ENCODE measurements around the gene FGF12.

FGF12 gene

DNA sequence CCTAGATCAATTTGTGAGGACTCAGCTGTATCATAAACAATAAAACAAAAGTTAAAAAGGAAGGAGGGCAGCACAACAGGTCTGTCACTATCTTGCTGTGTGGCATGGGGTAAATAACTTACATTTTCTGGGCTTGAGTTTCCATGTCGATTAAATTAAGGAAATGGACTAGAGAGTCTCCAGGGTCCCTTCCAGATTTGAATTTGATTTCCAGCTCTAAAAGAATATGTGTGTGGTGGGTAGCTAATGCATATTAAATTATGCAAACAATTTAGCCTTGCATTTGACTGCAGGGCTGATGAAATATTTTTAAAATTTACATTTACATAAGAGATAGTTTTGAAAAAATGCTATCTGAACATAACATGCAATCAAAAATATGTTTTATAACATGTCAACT, 447.7 kb downstream of the FGF12 start:
- DNase-seq = no peak
- WGBS = 85% methylated on average over 1 of the region's 1 CpG
- Histone ChIP-seq H3K9me3 (ENCODE audit: control insufficient read depth, low read length) (no peaks in the 10 kb centered on the region), H3K14ac (ENCODE audit: low read length in 2 of 2) (no peak overlapping the region), H3K23ac (ENCODE audit: low read length in 2 of 2) (no peak overlapping the region), H3K4ac (ENCODE audit: low read depth in 1 of 2, low read length in 2 of 2) (no peak overlapping the region), H4K8ac (ENCODE audit: low read length) (no peak overlapping the region), H2BK15ac (ENCODE audit: low read depth, poor library complexity, severe bottlenecking) (no peak overlapping the region), H3K27ac (ENCODE audit: low read length, poor library complexity, severe bottlenecking) (no peak overlapping the region), H3K27me3 (ENCODE audit: control insufficient read depth in 1 of 2, insufficient read depth in 1 of 2, low read length in 2 of 2) (no peaks in the 10 kb centered on the region), H3K36me3 (ENCODE audit: control insufficient read depth in 1 of 2, insufficient read depth in 2 of 2, low read depth in 1 of 2, low read length in 2 of 2) (no peaks in the 10 kb centered on the region), H2AFZ (ENCODE audit: low read depth, low read length) (no peak overlapping the region), H2AK5ac (ENCODE audit: low read length, severe bottlenecking) (no peak overlapping the region), H3K4me1 (ENCODE audit: control insufficient read depth, insufficient read depth, low read depth, low read length) (no peaks in the 10 kb centered on the region), H3K18ac (ENCODE audit: low read depth in 1 of 2, low read length in 2 of 2) (no peak overlapping the region), H3K4me2 (ENCODE audit: low read length, poor library complexity, severe bottlenecking) (no peak overlapping the region), H3K4me3 (ENCODE audit: insufficient read depth in 1 of 2, low read depth in 1 of 2, low read length in 2 of 2) (no peak overlapping the region), H2BK120ac (ENCODE audit: low read depth, low read length) (no peak overlapping the region), H2BK12ac (ENCODE audit: low read length in 2 of 2) (no peak overlapping the region), H3K9ac (ENCODE audit: low read length) (no peak overlapping the region), H3K79me1 (replicated peaks; ENCODE audit: low read length, poor library complexity, severe bottlenecking) (no peaks in the 10 kb centered on the region), H2BK5ac (ENCODE audit: low read depth, low read length, poor library complexity, severe bottlenecking) (no peak overlapping the region), H4K91ac (ENCODE audit: low read length) (no peak overlapping the region)

DNA sequence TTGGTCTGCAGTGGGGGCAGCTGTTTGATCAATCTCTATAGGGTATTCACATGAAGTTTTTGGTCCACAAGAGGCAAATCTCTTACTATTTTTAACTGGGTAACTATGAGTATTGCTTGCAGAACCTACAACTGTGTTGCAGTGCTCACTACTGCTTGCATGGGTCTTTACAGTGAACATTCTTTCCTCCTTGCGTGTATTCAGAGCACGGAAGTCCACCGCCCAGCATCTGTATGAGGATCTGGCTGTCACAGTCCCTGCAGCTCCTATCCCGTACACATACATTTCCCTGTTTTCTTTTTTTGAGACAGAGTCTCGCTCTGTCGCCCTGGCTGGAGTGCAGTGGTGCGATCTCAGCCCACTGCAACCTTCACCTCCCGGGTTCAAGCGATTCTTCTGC, 449.9 kb downstream of the FGF12 start:
- Histone ChIP-seq H2AK5ac (ENCODE audit: low read length, severe bottlenecking) (no peak overlapping the region), H3K36me3 (ENCODE audit: control insufficient read depth in 1 of 2, insufficient read depth in 2 of 2, low read depth in 1 of 2, low read length in 2 of 2) (no peaks in the 10 kb centered on the region), H3K14ac (ENCODE audit: low read length in 2 of 2) (no peak overlapping the region), H2AFZ (ENCODE audit: low read depth, low read length) (no peak overlapping the region), H3K79me1 (replicated peaks; ENCODE audit: low read length, poor library complexity, severe bottlenecking) (no peaks in the 10 kb centered on the region), H3K23ac (ENCODE audit: low read length in 2 of 2) (no peak overlapping the region), H3K4me3 (ENCODE audit: insufficient read depth in 1 of 2, low read depth in 1 of 2, low read length in 2 of 2) (no peak overlapping the region), H3K4ac (ENCODE audit: low read depth in 1 of 2, low read length in 2 of 2) (no peak overlapping the region), H3K4me1 (ENCODE audit: control insufficient read depth, insufficient read depth, low read depth, low read length) (no peaks in the 10 kb centered on the region), H2BK12ac (ENCODE audit: low read length in 2 of 2) (no peak overlapping the region), H4K91ac (ENCODE audit: low read length) (no peak overlapping the region), H3K9me3 (ENCODE audit: control insufficient read depth, low read length) (no peaks in the 10 kb centered on the region), H2BK5ac (ENCODE audit: low read depth, low read length, poor library complexity, severe bottlenecking) (no peak overlapping the region), H3K27ac (ENCODE audit: low read length, poor library complexity, severe bottlenecking) (no peak overlapping the region), H2BK120ac (ENCODE audit: low read depth, low read length) (no peak overlapping the region), H3K9ac (ENCODE audit: low read length) (no peak overlapping the region), H4K8ac (ENCODE audit: low read length) (no peak overlapping the region), H3K4me2 (ENCODE audit: low read length, poor library complexity, severe bottlenecking) (no peak overlapping the region), H3K18ac (ENCODE audit: low read depth in 1 of 2, low read length in 2 of 2) (no peak overlapping the region), H2BK15ac (ENCODE audit: low read depth, poor library complexity, severe bottlenecking) (no peak overlapping the region), H3K27me3 (ENCODE audit: control insufficient read depth in 1 of 2, insufficient read depth in 1 of 2, low read length in 2 of 2) (no peaks in the 10 kb centered on the region)
- DNase-seq = no peak
- WGBS = 95% methylated on average over 9 of the region's 9 CpGs

DNA sequence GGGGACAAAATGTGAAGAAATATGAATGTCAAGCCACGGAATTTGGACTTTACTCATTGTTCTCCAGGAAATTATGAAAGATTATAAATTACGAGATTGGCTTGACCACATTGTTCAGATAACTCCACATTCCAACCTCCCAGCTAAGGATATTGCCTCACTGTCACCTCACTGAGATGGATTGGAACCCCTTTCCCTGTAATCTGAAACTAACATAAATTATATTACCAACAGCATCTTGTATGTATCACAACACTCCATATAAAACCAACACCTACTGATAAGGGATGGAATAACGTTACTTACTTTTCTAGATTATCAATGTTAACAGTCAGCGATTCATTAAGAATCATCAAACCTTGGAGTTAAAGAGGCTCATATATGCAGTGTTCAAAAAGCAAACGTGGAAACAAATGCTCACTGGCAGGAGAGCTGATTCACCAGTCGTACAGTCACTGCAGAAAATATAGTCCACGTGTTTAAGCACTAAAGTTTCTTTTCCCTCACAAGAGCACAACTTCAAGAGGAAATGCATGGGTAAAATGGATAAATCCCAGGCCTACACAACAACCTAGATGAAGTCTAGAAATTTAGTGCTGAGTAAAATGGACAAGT, 451.5 kb downstream of the FGF12 start:
- no peak overlapping the region for H2AK5ac ChIP-seq (ENCODE audit: low read length, severe bottlenecking)
- H3K14ac ChIP-seq (ENCODE audit: low read length in 2 of 2) = no peak overlapping the region
- 48% methylated on average over 7 of the region's 7 CpGs for WGBS
- no peak overlapping the region for H2BK12ac ChIP-seq (ENCODE audit: low read length in 2 of 2)
- H3K9me3 ChIP-seq (ENCODE audit: control insufficient read depth, low read length) = no peaks in the 10 kb centered on the region
- H3K23ac ChIP-seq (ENCODE audit: low read length in 2 of 2) = no peak overlapping the region
- no peak overlapping the region for H4K91ac ChIP-seq (ENCODE audit: low read length)
- H3K9ac ChIP-seq (ENCODE audit: low read length) = no peak overlapping the region
- no peak overlapping the region for H3K4me3 ChIP-seq (ENCODE audit: insufficient read depth in 1 of 2, low read depth in 1 of 2, low read length in 2 of 2)
- no peak overlapping the region for H3K4me2 ChIP-seq (ENCODE audit: low read length, poor library complexity, severe bottlenecking)
- no peak overlapping the region for H3K18ac ChIP-seq (ENCODE audit: low read depth in 1 of 2, low read length in 2 of 2)
- DNase-seq = peak; percentile 4
- no peak overlapping the region for H4K8ac ChIP-seq (ENCODE audit: low read length)
- no peak overlapping the region for H3K4ac ChIP-seq (ENCODE audit: low read depth in 1 of 2, low read length in 2 of 2)
- no peaks in the 10 kb centered on the region for H3K79me1 ChIP-seq (replicated peaks; ENCODE audit: low read length, poor library complexity, severe bottlenecking)
- no peak overlapping the region for H3K27ac ChIP-seq (ENCODE audit: low read length, poor library complexity, severe bottlenecking)
- H3K36me3 ChIP-seq (ENCODE audit: control insufficient read depth in 1 of 2, insufficient read depth in 2 of 2, low read depth in 1 of 2, low read length in 2 of 2) = no peaks in the 10 kb centered on the region
- no peak overlapping the region for H2AFZ ChIP-seq (ENCODE audit: low read depth, low read length)
- no peak overlapping the region for H2BK5ac ChIP-seq (ENCODE audit: low read depth, low read length, poor library complexity, severe bottlenecking)
- H2BK120ac ChIP-seq (ENCODE audit: low read depth, low read length) = no peak overlapping the region
- H3K4me1 ChIP-seq (ENCODE audit: control insufficient read depth, insufficient read depth, low read depth, low read length) = no peaks in the 10 kb centered on the region
- H2BK15ac ChIP-seq (ENCODE audit: low read depth, poor library complexity, severe bottlenecking) = no peak overlapping the region
- H3K27me3 ChIP-seq (ENCODE audit: control insufficient read depth in 1 of 2, insufficient read depth in 1 of 2, low read length in 2 of 2) = no peaks in the 10 kb centered on the region

DNA sequence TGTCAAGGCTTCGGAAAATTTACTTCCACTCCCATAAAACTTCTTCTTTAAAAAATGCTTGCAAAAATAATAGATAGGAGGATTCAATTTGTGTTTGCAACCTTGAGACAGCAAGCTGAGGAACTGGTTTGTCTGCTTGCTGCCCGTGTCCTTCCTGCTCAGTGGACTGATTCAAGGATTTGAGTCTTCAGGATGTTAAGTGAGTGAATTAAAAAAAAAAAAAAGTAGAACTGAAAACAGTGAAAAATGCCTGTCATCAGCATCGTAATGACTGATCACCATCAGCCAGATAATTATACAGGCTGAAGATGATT, 453.7 kb downstream of the FGF12 start:
- Histone ChIP-seq H2AK5ac (ENCODE audit: low read length, severe bottlenecking) (no peak overlapping the region), H2BK5ac (ENCODE audit: low read depth, low read length, poor library complexity, severe bottlenecking) (no peak overlapping the region), H3K79me1 (replicated peaks; ENCODE audit: low read length, poor library complexity, severe bottlenecking) (no peaks in the 10 kb centered on the region), H3K9me3 (ENCODE audit: control insufficient read depth, low read length) (no peaks in the 10 kb centered on the region), H3K23ac (ENCODE audit: low read length in 2 of 2) (no peak overlapping the region), H3K4ac (ENCODE audit: low read depth in 1 of 2, low read length in 2 of 2) (no peak overlapping the region), H2BK15ac (ENCODE audit: low read depth, poor library complexity, severe bottlenecking) (no peak overlapping the region), H3K4me3 (ENCODE audit: insufficient read depth in 1 of 2, low read depth in 1 of 2, low read length in 2 of 2) (no peak overlapping the region), H4K8ac (ENCODE audit: low read length) (no peak overlapping the region), H3K4me1 (ENCODE audit: control insufficient read depth, insufficient read depth, low read depth, low read length) (no peaks in the 10 kb centered on the region), H2BK12ac (ENCODE audit: low read length in 2 of 2) (no peak overlapping the region), H3K14ac (ENCODE audit: low read length in 2 of 2) (no peak overlapping the region), H2AFZ (ENCODE audit: low read depth, low read length) (no peak overlapping the region), H3K27ac (ENCODE audit: low read length, poor library complexity, severe bottlenecking) (no peak overlapping the region), H3K27me3 (ENCODE audit: control insufficient read depth in 1 of 2, insufficient read depth in 1 of 2, low read length in 2 of 2) (no peaks in the 10 kb centered on the region), H2BK120ac (ENCODE audit: low read depth, low read length) (no peak overlapping the region), H3K4me2 (ENCODE audit: low read length, poor library complexity, severe bottlenecking) (no peak overlapping the region), H3K9ac (ENCODE audit: low read length) (no peak overlapping the region), H3K36me3 (ENCODE audit: control insufficient read depth in 1 of 2, insufficient read depth in 2 of 2, low read depth in 1 of 2, low read length in 2 of 2) (no peaks in the 10 kb centered on the region), H4K91ac (ENCODE audit: low read length) (no peak overlapping the region), H3K18ac (ENCODE audit: low read depth in 1 of 2, low read length in 2 of 2) (no peak overlapping the region)
- 79% methylated on average over 2 of the region's 3 CpGs for WGBS
- DNase-seq = no peak
